Muscle layer of duodenum (tissue), 2 donors: ENCODE results near the gene GABRA4.

ENCODE experiments used
- H3K27ac ChIP-seq: one replicate; pipeline ENCODE4 v1.7.0; 2013; ENCODE audit warnings: mild to moderate bottlenecking, low read length
- H3K27me3 ChIP-seq: one replicate; pipeline ENCODE4 v1.7.0; 2013; ENCODE audit warnings: low read depth, mild to moderate bottlenecking, control low read depth, low read length
- H3K36me3 ChIP-seq, 2 donors: one replicate each; pipeline ENCODE4 v1.7.0; 2013; ENCODE audit warnings: low read length in 2 of 2, control low read depth in 1 of 2, mild to moderate bottlenecking in 1 of 2; ENCODE audit not compliant: insufficient read depth in 2 of 2, control insufficient read depth in 1 of 2
- H3K4me1 ChIP-seq, 2 donors: one replicate each; pipeline ENCODE4 v1.7.0; 2013; ENCODE audit warnings: low read length in 2 of 2, mild to moderate bottlenecking in 2 of 2, control low read depth in 1 of 2, moderate library complexity in 1 of 2; ENCODE audit not compliant: insufficient read depth in 2 of 2, control insufficient read depth in 1 of 2
- H3K4me3 ChIP-seq, 2 donors: one replicate each; pipeline ENCODE4 v1.7.0; 2013; ENCODE audit warnings: low read length in 2 of 2, low read depth in 1 of 2, mild to moderate bottlenecking in 1 of 2
- H3K9me3 ChIP-seq, 2 donors: one replicate each; pipeline ENCODE4 v1.7.0; 2013; ENCODE audit warnings: low read length in 2 of 2, control low read depth in 1 of 2, mild to moderate bottlenecking in 1 of 2; ENCODE audit not compliant: control insufficient read depth in 1 of 2
- donor health status: healthy.

GABRA4 gene

DNA sequence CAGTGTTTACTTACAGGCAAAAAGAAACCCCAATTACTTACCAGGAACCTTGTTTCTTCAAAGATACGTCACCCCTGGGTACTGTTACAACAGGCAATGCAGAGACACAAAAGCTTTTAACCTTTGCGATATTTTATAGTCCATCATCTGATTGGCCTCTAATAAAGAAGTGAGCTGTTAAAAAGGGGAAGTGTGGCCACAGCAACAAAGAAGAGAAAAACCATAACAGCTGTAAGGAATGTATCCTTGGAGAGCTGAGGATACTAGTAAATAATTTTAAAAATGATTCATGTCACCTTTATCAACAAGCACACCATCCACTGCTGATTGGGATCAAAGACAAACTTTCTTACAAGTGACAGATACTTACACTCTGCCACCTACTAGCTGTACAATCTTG, 14.1 kb downstream of the GABRA4 start:
- Histone ChIP-seq H3K27me3 (no peaks in the 10 kb centered on the region), H3K27ac (no peak overlapping the region), H3K36me3 (no peaks in the 10 kb centered on the region), H3K4me3 (no peak overlapping the region), H3K4me1 (no peaks in the 10 kb centered on the region), H3K9me3 (no peaks in the 10 kb centered on the region)

GRCh38 chr4:46977245-46977644, 16.1 kb downstream of the GABRA4 start:
- H3K36me3 ChIP-seq, result no peaks in the 10 kb centered on the region
- no peaks in the 10 kb centered on the region for H3K27me3 ChIP-seq
- H3K4me1 ChIP-seq, result no peaks in the 10 kb centered on the region
- H3K9me3 ChIP-seq, result no peaks in the 10 kb centered on the region
- H3K27ac ChIP-seq, result no peak overlapping the region
- H3K4me3 ChIP-seq, result no peak overlapping the region

- H3K4me1 ChIP-seq, result no peaks in the 10 kb centered on the region
- no peak overlapping the region for H3K4me3 ChIP-seq
- H3K36me3 ChIP-seq, result no peaks in the 10 kb centered on the region
- no peak overlapping the region for H3K27ac ChIP-seq
- no peaks in the 10 kb centered on the region for H3K27me3 ChIP-seq
- no peaks in the 10 kb centered on the region for H3K9me3 ChIP-seq
Measured at GRCh38 chr4:46975812-46976553, 17.4 kb downstream of the GABRA4 start.

- Histone ChIP-seq H3K4me3 (no peak overlapping the region), H3K9me3 (no peaks in the 10 kb centered on the region), H3K4me1 (no peaks in the 10 kb centered on the region), H3K27me3 (no peaks in the 10 kb centered on the region), H3K27ac (no peak overlapping the region), H3K36me3 (no peaks in the 10 kb centered on the region)
Measured at GRCh38 chr4:46974891-46975543, 18.4 kb downstream of the GABRA4 start.

- no peak overlapping the region for H3K4me3 ChIP-seq
Measured at GRCh38 chr4:46968847-46969246, 24.5 kb downstream of the GABRA4 start.

DNA sequence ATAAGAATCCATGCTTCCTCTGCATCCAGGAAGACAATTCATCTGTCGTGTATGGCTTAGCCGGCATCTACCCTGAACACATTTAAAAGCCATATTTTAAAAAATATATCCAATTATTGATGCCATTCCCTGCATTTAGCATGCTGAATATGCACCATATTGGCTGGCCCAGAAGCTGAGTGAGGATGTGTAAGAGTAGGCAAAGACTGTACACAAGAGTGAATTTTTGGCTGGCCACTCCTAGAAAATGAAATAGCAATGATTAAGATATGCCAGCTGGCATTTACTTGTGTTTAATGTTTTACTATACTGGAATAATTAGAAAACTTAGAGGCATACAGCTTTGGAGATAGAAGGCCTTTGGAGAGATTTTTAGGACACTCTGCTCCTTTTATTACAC, 25.8 kb downstream of the GABRA4 start:
- no peaks in the 10 kb centered on the region for H3K9me3 ChIP-seq
- no peak overlapping the region for H3K4me3 ChIP-seq

More at GRCh38 chr4:46968847-46969246, 24.5 kb downstream of the GABRA4 start:
- no peaks in the 10 kb centered on the region for H3K9me3 ChIP-seq
- no peaks in the 10 kb centered on the region for H3K4me1 ChIP-seq
- no peak overlapping the region for H3K27ac ChIP-seq
- no peaks in the 10 kb centered on the region for H3K27me3 ChIP-seq
- no peaks in the 10 kb centered on the region for H3K36me3 ChIP-seq

DNA sequence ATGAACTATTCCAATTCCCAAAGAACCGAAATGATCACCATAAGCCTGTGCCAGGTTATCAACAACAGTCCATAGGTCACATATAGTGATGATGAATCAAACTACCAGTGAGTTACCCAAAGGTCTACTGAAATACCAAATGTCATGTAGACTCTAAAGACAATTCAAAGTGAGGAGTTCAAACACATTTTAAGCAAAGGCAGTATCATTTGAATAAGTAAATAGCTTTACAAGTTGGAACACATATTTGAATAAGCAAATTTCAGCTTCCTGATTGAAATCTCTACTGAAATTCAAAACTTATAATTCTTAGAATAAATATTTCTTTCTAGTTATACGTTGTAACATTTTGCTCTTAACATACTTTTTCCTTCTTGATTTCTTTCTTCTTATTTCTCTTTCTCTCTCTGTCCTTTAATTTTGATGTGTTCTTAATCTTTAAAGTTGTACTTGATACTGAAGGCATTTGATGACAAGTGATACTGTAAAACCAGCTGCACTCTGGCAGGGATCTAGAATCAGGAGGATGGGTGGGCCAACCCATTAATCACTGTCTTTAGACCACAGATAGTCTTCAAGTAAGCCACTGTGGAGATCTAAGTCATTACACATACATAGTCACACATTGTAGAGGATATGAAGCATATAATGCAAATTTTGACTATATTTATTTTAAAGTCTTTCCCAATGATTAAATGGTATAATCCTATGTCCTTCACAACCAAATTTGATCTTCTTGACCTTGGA, 34.5 kb downstream of the GABRA4 start:
- Histone ChIP-seq H3K9me3 (no peaks in the 10 kb centered on the region), H3K4me1 (no peaks in the 10 kb centered on the region), H3K4me3 (no peak overlapping the region), H3K27me3 (no peaks in the 10 kb centered on the region), H3K36me3 (no peaks in the 10 kb centered on the region), H3K27ac (no peak overlapping the region)

More for the DNA sequence above, 25.8 kb downstream of the GABRA4 start:
- no peak overlapping the region for H3K27ac ChIP-seq
- no peaks in the 10 kb centered on the region for H3K4me1 ChIP-seq
- H3K36me3 ChIP-seq, result no peaks in the 10 kb centered on the region
- H3K27me3 ChIP-seq, result no peaks in the 10 kb centered on the region

GRCh38 chr4:46956451-46956850, 36.9 kb downstream of the GABRA4 start:
- Histone ChIP-seq H3K27ac (no peak overlapping the region), H3K27me3 (no peaks in the 10 kb centered on the region), H3K9me3 (no peaks in the 10 kb centered on the region), H3K4me3 (no peak overlapping the region), H3K36me3 (no peaks in the 10 kb centered on the region), H3K4me1 (no peaks in the 10 kb centered on the region)

DNA sequence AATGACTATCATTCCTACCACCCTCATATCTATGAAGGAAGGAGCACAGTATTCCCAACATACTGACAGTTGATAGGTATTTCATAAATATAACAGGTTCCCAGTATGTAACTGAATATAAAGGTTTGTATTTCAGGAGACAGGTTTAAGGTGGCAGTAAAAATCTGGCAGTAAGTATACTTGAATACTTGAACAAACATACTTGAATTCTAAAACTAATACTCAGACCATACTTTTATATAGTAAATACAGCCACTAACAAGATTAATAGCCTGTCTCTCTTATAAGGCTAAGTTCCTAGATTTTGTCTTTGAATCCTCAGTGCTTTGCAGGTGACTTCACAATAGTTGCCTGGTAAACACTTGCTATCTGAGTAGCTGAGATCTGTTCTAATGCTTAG, 37.8 kb downstream of the GABRA4 start:
- H3K4me1 ChIP-seq, result no peaks in the 10 kb centered on the region
- no peaks in the 10 kb centered on the region for H3K9me3 ChIP-seq
- H3K27ac ChIP-seq, result no peak overlapping the region
- no peaks in the 10 kb centered on the region for H3K36me3 ChIP-seq
- no peaks in the 10 kb centered on the region for H3K27me3 ChIP-seq
- H3K4me3 ChIP-seq, result no peak overlapping the region

GRCh38 chr4:46954643-46955042, 38.7 kb downstream of the GABRA4 start:
- H3K27ac ChIP-seq, result no peak overlapping the region
- H3K4me3 ChIP-seq, result no peak overlapping the region
- H3K4me1 ChIP-seq, result no peaks in the 10 kb centered on the region
- H3K36me3 ChIP-seq, result no peaks in the 10 kb centered on the region
- H3K27me3 ChIP-seq, result no peaks in the 10 kb centered on the region
- no peaks in the 10 kb centered on the region for H3K9me3 ChIP-seq

GRCh38 chr4:46953564-46953963, 39.8 kb downstream of the GABRA4 start:
- Histone ChIP-seq H3K4me3 (no peak overlapping the region), H3K36me3 (no peaks in the 10 kb centered on the region), H3K4me1 (no peaks in the 10 kb centered on the region), H3K27ac (no peak overlapping the region), H3K9me3 (no peaks in the 10 kb centered on the region), H3K27me3 (no peaks in the 10 kb centered on the region)
